A549 (cell line): ENCODE data around the gene GINS3.

ENCODE experiments used
- KDM1A ChIP-seq: fragments of 200-600 bp; sonication (generic); IDR thresholded peaks from 2 replicates; pipeline ENCODE4 v1.6.1; 2016; ENCODE audit warnings: low read depth, mild to moderate bottlenecking
- MAFK ChIP-seq: fragments of 450-650 bp; IDR thresholded peaks from 2 replicates; pipeline ENCODE4 v1.6.1; 2014; ENCODE audit not compliant: partially characterized antibody
- RFX5 ChIP-seq: fragments of 450-650 bp; IDR thresholded peaks from 2 replicates; pipeline ENCODE4 v1.7.1; 2014; ENCODE audit warnings: antibody characterized with exemption, mild to moderate bottlenecking, moderate library complexity
- TF ChIP-seq, protein P1 (sequence below): fragments of >200 bp; sonication (Bioruptor Twin); formaldehyde crosslinking; IDR thresholded peaks from 3 replicates; pipeline ENCODE4 v1.5.1; 2016

DNA sequence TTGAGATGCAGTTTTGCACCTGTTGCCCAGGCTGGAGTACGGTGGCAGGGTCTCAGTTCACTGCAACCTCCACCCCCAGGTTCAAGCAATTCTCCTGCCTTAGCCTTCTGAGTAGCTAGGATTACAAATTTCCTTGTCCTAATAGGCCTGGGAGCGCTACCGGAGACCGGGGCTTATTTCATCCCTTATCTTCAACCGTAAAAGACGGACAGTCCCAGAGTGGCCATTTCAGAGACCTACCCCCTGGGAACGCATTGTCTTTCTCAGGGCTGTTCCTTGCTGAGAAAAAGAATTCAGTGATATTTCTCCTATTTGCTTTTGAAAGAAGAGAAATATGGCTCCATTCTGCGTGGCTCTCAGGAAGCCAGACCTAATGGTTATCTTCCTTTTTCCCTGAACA lies 39.6 kb upstream of the GINS3 start:
- TF ChIP-seq KDM1A (no peak), RFX5 (no peak), MAFK (no peak)
- TF ChIP-seq, protein P1, sequence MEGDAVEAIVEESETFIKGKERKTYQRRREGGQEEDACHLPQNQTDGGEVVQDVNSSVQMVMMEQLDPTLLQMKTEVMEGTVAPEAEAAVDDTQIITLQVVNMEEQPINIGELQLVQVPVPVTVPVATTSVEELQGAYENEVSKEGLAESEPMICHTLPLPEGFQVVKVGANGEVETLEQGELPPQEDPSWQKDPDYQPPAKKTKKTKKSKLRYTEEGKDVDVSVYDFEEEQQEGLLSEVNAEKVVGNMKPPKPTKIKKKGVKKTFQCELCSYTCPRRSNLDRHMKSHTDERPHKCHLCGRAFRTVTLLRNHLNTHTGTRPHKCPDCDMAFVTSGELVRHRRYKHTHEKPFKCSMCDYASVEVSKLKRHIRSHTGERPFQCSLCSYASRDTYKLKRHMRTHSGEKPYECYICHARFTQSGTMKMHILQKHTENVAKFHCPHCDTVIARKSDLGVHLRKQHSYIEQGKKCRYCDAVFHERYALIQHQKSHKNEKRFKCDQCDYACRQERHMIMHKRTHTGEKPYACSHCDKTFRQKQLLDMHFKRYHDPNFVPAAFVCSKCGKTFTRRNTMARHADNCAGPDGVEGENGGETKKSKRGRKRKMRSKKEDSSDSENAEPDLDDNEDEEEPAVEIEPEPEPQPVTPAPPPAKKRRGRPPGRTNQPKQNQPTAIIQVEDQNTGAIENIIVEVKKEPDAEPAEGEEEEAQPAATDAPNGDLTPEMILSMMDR: no peak
